ENCODE results near the gene DISC1.

Gene DISC1

DNA sequence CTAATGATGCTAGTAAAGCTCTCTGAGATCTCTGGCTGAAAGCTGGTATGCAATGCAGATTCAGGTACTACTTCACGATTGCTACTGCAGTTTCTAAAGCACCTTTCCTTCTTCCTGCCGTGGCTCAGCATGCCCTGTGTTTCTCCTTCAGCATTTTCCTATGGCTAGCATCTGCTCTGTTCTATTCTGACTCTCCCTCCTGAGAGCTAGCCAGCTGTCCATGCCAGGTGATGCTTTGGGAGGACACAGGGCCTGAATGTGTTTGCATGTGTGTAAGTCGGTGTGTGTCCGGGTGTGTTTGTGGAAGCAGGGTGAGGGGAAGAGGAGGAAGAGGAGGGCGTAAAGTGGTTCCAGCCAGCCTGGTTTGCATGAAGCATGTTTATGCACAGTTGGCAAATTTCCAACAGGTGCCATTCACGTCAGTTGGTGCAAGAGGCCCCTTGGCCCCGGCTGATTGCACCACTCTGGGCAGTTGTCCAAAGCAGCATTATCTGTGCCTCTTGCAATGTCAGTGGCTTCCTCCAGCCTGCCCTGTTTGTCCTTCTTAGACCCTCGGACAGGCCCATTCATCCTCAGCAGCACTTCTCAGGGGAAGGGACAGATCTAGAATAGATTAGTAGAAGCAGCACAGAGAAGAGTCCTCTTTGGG lies 433.3 kb downstream of the DISC1 start:
- no peak for DNase-seq

DNA sequence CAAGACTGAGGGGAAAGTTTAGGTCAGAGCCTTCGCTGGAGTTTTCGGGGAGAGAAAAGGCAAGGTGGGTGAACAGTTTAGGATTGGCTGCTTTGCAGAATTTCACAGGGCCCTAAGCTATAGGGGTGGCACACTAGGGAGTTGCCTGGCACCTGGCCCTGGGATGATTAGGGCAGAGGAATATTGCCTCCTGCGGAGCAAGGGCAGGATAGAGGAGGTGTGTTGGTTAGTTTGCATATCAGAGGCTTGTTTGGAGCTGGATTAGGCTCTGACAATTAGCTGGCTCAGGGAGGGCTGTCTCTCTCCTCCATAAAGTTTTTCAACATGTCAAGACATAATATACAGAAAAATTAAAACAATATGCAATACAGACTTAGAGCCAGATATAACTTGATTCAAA lies 436.4 kb downstream of the DISC1 start:
- DNase-seq: no peak

DNA sequence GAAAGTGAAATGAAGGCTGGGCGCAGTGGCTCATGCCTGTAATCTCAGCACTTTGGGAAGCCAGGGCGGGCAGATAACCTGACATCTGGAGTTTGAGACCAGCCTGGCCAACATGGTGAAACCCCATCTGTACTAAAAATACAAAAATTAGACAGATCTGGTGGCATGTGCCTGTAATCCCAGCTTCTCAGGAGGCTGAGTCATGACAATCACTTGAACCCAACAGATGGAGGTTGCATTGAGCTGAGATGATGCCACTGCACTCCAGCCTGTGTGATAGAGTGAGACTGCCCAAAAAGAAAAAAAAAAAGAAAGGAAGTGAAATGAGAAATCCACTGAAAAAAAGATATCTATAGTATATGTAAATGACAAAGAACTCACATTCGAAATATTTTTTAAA lies 439.9 kb downstream of the DISC1 start:
- DNase-seq: no peak

GRCh38 chr1:232074265-232074664 lies 447.7 kb downstream of the DISC1 start:
- DNase-seq: no peak

- no peak for DNase-seq
Measured at GRCh38 chr1:232077809-232078208, 451.2 kb downstream of the DISC1 start.

- no peak for DNase-seq
Measured at GRCh38 chr1:232084584-232085223, 458.1 kb downstream of the DISC1 start.

DNA sequence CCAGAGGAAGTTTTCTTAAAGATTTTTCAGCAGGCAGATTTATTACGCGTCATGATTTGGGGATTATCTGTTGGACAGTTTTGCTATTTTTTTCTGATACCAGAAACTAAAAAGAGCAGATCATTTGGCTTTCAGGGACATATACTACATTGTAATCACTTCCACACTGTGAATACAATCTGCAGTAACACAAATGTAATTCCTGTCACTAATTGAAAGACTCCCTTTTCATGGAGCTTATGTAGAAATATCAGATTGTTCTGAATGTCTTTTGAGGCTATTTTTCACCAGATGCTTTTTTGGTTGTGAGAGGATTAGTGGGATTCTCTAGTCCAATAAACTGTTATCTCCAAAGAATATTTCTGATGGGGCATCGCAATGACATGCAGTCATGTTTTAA lies 464.2 kb downstream of the DISC1 start:
- DNase-seq: no peak
